ENCODE data around the gene SSH2. TPM values are rescaled to one million over a fixed set of nuclear protein-coding genes. Genes with fewer than 3 reads are reported as not detected.

The SSH2 gene
- total and polyA plus RNA-seq, 9 of the 15 experiments (the other 6 are each of a cell fraction or from before 2014, with no cell fraction given): 3.9 to 16.1 (median 10.2) TPM

DNA sequence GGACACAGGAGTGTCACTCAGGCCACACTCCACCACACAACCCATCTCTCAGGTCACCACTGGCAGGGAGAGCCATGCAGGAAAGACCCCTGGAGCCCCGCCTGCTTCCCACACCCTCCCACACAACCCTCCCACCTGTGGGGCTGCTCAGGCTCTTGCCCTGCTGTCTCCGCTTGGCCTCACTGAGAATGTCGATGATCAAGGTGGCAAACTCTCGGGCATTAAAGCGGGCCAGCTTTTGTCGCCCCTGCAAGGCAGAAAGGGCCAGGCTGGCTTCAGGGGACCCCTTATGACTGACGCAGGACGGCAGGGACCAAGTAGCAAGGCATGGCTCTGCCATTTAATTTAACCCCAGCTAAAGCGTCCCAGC is 353.0 kb downstream of the SSH2 start:
- Histone ChIP-seq H3K9ac (ENCODE audit: insufficient read depth in 1 of 2, low read depth in 2 of 2, low read length in 2 of 2) (peak overlapping the region in 1 of 2 experiments; percentile 50; a peak in 1 of 4 replicates), H2AFZ (ENCODE audit: low read depth, low read length) (no peak overlapping the region), H4K20me1 (replicated peaks; ENCODE audit: control insufficient read depth, insufficient read depth, low read length) (no peaks in the 10 kb centered on the region), H3K27ac (ENCODE audit: extremely low read depth, low read depth, low read length) (no peak overlapping the region), H3K4me2 (ENCODE audit: insufficient read depth, low read length) (no peak overlapping the region), H3K9me1 (ENCODE audit: control insufficient read depth, insufficient read depth, low read length) (peaks cover 2% of the 10 kb centered on the region), H3K27me3 (ENCODE audit: control insufficient read depth in 2 of 2, insufficient read depth in 2 of 2, low read length in 2 of 2) (no peaks in the 10 kb centered on the region), H3K4me1 (replicated peaks in 1 of 2; ENCODE audit: control insufficient read depth in 2 of 2, insufficient read depth in 2 of 2, low read length in 2 of 2) (peaks cover 0 to 60% of the 10 kb centered on the region in 2 experiments; a peak in 2 of 5 replicates), H3K79me2 (ENCODE audit: control insufficient read depth, insufficient read depth, low read length) (no peaks in the 10 kb centered on the region), H3K9me3 (replicated peaks; ENCODE audit: control insufficient read depth, insufficient read depth, low read depth, low read length) (no peaks in the 10 kb centered on the region), H3K4me3 (no peak overlapping the region), H3K36me3 (ENCODE audit: control insufficient read depth, insufficient read depth, low read length) (peaks cover 65% of the 10 kb centered on the region; the same call in 2 of the 3 replicates)
- TF ChIP-seq, protein P1, sequence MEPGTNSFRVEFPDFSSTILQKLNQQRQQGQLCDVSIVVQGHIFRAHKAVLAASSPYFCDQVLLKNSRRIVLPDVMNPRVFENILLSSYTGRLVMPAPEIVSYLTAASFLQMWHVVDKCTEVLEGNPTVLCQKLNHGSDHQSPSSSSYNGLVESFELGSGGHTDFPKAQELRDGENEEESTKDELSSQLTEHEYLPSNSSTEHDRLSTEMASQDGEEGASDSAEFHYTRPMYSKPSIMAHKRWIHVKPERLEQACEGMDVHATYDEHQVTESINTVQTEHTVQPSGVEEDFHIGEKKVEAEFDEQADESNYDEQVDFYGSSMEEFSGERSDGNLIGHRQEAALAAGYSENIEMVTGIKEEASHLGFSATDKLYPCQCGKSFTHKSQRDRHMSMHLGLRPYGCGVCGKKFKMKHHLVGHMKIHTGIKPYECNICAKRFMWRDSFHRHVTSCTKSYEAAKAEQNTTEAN (CRISPR knock-in tag; IDR thresholded peaks at IDR 0.05): no peak
- TF ChIP-seq POU5F1 (IDR thresholded peaks at IDR 0.05; ENCODE audit: borderline replicate concordance, low read depth, low read length, partially characterized antibody) (no peak), HLTF (IDR thresholded peaks at IDR 0.05) (no peak), ILK (tag; IDR thresholded peaks at IDR 0.05; ENCODE audit: borderline replicate concordance, low read depth) (no peak), ZNF77 (CRISPR knock-in tag; IDR thresholded peaks at IDR 0.05) (no peak), FOSL1 (tag; conservative IDR thresholded peaks at IDR 0.05) (no peak), ZNF239 (CRISPR knock-in tag; IDR thresholded peaks at IDR 0.05) (no peak), SP2 (IDR thresholded peaks at IDR 0.05; ENCODE audit: extremely low read depth, low read depth, low read length, poor library complexity, severe bottlenecking) (no peak)
- TF ChIP-seq, protein P2, sequence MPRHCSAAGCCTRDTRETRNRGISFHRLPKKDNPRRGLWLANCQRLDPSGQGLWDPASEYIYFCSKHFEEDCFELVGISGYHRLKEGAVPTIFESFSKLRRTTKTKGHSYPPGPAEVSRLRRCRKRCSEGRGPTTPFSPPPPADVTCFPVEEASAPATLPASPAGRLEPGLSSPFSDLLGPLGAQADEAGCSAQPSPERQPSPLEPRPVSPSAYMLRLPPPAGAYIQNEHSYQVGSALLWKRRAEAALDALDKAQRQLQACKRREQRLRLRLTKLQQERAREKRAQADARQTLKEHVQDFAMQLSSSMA (CRISPR knock-in tag; IDR thresholded peaks at IDR 0.05): no peak
- TF ChIP-seq, protein P3, sequence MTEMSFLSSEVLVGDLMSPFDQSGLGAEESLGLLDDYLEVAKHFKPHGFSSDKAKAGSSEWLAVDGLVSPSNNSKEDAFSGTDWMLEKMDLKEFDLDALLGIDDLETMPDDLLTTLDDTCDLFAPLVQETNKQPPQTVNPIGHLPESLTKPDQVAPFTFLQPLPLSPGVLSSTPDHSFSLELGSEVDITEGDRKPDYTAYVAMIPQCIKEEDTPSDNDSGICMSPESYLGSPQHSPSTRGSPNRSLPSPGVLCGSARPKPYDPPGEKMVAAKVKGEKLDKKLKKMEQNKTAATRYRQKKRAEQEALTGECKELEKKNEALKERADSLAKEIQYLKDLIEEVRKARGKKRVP (CRISPR knock-in tag; IDR thresholded peaks at IDR 0.05): no peak
- TF ChIP-seq, protein P4, sequence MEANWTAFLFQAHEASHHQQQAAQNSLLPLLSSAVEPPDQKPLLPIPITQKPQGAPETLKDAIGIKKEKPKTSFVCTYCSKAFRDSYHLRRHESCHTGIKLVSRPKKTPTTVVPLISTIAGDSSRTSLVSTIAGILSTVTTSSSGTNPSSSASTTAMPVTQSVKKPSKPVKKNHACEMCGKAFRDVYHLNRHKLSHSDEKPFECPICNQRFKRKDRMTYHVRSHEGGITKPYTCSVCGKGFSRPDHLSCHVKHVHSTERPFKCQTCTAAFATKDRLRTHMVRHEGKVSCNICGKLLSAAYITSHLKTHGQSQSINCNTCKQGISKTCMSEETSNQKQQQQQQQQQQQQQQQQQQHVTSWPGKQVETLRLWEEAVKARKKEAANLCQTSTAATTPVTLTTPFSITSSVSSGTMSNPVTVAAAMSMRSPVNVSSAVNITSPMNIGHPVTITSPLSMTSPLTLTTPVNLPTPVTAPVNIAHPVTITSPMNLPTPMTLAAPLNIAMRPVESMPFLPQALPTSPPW (CRISPR knock-in tag; IDR thresholded peaks at IDR 0.05): no peak
- TF ChIP-seq, protein P5, sequence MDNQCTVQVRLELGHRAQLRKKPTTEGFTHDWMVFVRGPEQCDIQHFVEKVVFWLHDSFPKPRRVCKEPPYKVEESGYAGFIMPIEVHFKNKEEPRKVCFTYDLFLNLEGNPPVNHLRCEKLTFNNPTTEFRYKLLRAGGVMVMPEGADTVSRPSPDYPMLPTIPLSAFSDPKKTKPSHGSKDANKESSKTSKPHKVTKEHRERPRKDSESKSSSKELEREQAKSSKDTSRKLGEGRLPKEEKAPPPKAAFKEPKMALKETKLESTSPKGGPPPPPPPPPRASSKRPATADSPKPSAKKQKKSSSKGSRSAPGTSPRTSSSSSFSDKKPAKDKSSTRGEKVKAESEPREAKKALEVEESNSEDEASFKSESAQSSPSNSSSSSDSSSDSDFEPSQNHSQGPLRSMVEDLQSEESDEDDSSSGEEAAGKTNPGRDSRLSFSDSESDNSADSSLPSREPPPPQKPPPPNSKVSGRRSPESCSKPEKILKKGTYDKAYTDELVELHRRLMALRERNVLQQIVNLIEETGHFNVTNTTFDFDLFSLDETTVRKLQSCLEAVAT (IDR thresholded peaks at IDR 0.05): no peak
- POLR2A ChIA-PET: interaction anchor here (1.1 to 3.6 kb wide), 2 partner anchors 10 to 39 kb away, joined by 3 to 25 read pairs; no protein-coding TSS in a partner anchor
- no peak for FAIRE-seq
- no TSS peak for BruUV-seq (replicated peaks)
- in situ Hi-C loops (cut with MboI): no loop called here
- WGBS (ENCODE audit: insufficient coverage, low coverage, missing lambda C conversion rate): 96% methylated on average over 4 of the region's 9 CpGs
- CTCF ChIA-PET (ENCODE audit: low intra/inter-chr PET ratio): no interaction called here
- DNase-seq (ENCODE audit: extremely low read depth in 1 of 4, low spot score in 3 of 4): no peak
- no peak for ATAC-seq
- intact Hi-C loops (cut with micrococcal nuclease): no loop called here
